Daoy (cell line): Measurements from ENCODE around the gene ZMYND8. TPM values are rescaled to one million over a fixed set of nuclear protein-coding genes. Genes with fewer than 3 reads are reported as not detected.
"Not testable (repeated sequence)": the region's sequence is repeated elsewhere in the genome, so short reads cannot be mapped to it uniquely, and the experiment has no call there.

ENCODE experiments used
- DNase-seq: peaks from one replicate; pipeline ENCODE4 v3.0.0-alpha.2; 2015; ENCODE audit warnings: low read depth
- total RNA-seq: library from RNA; depleted of rRNA; stranded (reverse); fragments of >200 nt; shearing (Covaris generic); gene quantifications from 2 replicates; pipeline ENCODE4 v1.2.3, GENCODE V29; 2014

The ZMYND8 gene
- total RNA-seq, 1 experiment from 2014 or later: 15.4 TPM

DNA sequence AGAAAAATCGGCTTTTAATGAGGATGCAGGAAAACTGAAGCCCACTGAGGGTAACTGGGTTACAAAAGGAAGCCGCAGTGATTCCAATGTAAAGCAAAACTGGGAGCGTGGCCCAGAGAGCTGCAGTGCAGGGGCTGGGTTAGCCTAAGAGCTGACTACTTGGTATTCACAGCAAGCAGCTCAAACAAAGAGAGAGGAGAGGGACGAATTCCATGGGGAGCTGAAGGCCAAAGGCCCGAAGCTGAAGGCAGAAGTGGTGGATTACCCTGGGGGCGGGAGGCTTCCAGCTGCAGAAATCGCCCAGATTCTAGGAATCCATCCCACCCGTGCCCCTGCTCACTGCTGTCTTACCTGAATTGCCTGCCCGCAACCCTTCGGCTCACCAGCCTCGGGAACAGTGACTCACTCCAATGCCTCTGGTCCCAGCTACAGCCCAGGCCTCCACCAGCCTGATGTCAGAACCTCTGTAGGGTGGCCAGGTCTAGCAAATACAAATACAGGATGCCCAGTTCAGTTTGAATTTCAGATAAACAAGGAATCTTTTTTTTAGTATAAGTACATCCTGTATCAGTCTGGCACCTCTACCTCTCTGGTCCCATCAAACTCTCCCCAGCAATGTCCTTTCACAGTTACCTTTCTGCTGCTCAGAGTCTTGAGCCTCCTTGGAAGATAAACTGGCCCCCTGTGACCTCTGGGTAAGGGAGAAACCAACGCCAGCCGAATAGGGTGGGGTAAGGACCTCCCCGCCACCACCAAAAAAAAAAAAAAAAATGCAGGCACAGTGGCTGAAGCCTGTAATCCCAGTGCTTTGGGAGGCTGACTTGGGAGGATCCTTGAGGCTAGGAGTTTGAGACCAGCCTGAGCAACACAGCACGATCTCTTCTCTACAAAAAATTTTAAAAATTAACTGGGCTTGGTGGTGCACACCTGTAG is 14.6 kb upstream of the ZMYND8 start:
- DNase-seq: peak; percentile 45

DNA sequence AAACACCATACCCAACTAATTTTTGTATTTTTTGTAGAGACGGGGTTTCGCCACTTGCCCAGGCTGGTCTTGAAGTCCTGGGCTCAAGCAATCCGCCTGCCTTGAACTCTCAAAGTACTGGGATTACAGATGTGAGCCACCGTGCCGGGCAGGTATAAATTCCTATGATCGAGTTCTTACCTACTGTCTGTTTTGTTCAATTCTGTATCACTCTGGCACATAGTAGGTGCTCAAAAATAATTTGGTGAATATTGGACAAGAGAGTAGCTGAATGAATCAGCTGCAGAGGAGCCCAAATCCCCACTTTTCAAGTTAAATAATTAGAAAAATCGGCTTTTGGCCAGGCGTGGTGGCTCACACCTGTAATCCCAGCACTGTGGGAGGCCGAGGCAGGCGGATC is 13.7 kb upstream of the ZMYND8 start:
- DNase-seq: no peak

DNA sequence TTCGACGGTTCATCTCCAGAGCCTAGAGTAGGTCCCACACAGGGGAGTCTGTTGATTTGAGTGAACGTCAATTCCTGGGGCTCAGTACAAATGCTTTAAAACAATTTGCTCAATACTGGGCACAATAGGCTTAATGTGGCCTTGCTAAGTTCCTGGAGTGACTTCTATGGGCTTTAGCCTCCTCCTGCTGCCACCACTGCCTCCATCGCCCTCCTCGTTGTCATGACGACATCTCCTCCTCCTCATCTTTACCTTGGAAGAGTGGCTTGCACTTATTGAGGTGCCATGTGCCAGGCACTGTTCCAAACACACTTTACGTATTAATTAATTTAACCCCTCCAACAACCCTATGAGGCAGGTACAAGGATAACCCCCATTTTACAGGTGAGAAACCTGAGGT is 11.8 kb upstream of the ZMYND8 start:
- DNase-seq: no peak

DNA sequence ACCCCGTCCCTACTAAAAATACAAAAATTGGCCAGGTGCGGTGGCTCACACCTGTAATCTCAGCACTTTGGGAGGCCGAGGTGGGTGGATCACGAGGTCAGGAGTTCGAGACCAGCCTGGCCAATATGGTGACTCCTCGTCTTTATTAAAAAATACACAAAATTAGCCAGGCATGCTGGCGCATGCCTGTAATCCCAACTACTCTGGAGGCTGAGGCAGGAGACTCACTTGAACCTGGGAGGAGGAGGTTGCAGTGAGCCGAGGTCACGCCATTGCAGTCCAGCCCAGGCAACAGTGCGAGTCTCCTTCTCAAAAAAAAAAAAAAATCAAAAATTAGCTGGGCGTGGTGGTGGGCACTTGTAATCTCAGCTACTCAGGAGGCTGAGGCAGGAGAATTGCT is 9.8 kb upstream of the ZMYND8 start:
- DNase-seq: not testable (repeated sequence)

DNA sequence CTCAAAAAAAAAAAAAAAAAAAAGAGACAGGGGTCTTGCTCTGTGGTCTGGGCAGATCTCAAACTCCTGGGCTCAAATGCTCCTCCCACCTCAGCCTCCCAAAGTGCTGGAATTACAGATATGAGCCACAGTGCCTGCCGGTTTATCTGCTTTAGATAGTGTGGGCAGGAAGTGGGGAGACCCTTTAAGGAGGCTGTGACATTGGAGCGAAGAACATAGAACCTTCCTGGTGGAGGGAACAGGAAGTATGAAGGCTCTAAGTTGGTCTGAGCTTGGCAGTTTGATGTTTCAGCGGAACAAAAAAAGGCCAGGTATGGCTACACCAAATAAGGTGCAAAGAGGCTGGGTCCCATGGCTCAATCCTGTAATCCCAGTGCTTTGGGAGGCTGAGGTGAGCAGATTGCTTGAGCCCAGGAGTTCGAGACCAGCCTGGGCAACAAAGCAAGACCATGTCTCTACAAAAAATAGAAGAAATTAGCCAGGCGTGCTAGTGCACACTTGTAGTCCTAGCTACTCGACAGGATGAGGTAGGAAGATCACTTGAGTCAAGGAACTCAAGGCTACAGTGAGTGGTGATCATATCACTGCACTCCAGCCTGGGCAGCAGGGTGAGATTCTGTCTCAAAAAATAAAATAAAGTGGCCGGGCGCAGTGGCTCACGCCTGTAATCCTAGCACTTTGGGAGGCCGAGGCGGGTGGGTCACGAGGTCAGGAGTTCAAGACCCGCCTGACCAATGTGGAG is 8.7 kb upstream of the ZMYND8 start:
- DNase-seq: no peak

DNA sequence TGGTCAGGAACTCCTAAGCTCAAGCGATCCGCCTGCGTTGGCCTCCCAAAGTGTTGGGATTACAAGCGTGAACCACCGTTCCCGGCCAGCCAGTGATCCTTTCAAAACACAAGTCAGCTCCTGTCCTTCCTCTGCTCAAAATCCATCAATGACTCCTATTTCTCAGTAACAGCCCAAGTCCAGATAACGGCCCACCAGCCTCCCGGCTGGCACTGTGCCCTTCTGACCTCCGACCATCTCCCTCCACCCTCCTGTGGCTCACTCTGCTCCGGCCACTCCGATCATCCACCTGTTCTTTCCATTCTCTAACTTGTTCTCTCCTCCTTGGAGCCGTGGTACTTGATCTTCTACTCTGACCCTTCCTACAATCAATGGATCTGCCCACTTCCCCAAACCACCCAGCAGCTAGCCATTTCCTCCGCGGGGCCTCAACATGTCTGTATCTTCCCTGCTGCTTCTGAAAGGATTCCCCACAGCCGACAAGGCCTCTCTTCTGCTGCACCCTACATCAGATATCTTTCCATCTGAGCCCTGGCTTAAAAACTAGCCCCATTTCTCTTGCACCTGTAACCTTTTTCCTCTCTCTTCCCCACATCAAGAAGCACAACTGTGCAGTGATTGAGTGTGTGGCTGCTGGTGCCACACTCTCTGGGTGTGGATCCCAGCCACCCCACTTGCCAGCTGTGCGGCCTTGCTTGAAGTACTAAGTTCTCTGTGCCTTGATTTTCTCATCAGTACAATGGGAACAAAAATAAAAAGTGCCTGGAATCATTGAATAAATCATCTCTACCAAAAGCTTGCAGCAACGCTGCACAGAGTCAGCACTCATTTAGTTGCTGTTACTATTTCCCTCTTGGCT is 6.1 kb upstream of the ZMYND8 start:
- no peak for DNase-seq

DNA sequence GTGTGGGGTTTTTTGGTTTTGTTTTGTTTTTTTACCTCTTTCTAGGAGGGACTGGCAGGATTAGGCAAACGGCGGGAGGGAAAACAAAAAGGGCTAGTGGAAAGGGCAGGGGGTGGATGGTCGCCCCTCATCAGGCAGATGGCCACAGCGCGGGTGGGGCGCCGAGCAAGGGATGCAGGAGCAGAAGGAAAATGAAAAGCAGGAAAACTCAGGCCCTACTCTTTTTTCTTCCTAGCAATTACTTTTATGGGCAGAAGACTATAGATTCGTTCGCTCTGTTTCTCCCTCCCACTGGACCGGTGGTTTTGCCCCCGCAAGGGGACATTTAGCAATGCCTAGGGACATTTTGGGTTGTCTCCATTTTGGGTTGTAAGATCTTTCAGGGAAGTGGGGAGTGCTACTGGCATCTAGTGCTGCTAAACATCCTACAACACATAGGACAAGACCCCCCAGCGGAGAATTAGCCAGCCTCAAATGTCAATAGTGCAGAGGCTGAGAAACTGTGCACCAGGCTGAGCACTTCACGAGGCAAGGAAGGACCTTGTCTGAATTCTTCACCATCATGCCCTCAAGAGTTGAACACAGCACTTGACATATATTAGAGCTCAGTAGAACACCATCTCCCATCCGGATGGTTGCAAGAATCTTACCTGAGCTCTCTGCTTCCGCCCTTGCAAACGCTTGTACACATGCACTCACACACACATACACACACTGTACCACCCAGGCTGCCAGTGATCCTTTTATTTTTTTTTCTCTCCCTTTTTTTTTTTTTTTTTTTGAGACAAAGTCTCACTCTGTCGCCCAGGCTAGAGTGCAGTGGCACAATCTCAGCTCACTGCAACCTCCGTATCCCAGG is 4.8 kb upstream of the ZMYND8 start:
- DNase-seq: no peak

DNA sequence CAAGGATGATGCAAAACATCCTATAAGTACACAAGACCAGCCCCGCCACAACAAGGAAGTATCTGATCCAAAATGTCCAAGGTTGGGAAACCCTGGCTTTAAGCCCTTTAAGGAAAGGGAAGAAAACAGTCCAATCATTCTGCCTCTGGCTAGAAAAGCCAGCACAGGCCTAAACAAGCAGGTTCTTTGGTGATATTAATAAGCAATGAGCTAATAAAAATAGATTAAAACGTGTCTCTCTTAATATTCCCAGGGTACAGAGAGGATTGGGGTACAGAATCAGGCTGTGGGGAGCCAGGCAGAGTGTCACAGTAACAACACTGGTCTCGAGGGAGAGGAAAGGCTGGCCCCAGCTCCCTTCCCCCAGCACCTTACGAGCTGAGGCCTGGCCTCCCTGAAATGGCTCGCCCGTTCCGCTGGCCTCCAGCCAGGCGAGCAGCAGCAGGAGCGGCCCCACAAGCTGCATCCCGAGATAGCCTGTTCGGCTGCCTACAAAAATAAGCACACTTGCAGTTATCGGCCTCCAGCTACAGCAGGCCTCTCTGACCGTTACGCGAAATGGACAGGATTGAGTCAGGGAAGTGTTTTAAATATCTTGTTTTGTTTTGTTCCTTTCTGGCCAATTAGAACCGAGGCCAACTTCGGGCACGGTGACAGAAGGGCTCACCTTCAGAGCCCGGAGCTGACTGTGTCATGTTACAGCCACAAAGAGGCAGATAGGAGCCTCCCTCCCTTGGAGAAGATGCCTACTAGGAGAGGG is 4.0 kb upstream of the ZMYND8 start:
- DNase-seq: peak; percentile 94

DNA sequence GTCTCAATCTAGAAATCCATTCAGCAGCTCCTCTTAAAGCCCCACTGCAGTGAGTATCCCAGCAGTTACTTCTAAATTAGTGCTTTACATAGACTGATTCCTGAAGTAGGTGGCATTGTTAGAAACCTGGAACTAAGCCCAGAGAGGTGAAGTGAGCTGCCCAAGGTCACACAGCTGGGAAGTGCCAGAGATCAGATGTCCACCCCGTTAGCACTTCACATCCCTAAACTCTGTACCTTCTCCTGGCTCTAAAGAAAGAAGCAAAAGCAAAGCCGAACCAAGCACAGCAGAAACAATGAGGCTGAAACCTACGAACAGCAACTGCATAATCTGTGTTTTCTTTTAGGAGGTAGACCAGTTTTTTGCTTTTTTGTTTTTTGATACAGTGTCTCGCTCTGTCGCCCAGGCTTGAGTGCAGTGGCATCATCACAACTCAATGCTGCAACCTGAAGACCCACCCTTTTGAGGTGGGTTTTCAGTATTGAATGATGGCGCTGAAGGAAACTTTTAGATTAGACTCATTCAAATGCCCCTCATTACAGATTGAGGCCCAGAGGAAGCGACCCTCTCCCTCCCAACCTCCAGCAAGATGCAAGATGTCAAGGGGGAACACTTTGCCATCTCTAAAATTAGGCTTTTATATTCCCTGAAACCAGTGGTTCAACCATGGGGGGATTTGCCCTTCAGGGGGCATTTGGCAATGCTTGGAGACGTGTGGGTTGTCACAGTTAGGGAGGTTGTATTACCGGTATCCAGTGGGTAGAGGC is 3.2 kb upstream of the ZMYND8 start:
- DNase-seq: no peak

DNA sequence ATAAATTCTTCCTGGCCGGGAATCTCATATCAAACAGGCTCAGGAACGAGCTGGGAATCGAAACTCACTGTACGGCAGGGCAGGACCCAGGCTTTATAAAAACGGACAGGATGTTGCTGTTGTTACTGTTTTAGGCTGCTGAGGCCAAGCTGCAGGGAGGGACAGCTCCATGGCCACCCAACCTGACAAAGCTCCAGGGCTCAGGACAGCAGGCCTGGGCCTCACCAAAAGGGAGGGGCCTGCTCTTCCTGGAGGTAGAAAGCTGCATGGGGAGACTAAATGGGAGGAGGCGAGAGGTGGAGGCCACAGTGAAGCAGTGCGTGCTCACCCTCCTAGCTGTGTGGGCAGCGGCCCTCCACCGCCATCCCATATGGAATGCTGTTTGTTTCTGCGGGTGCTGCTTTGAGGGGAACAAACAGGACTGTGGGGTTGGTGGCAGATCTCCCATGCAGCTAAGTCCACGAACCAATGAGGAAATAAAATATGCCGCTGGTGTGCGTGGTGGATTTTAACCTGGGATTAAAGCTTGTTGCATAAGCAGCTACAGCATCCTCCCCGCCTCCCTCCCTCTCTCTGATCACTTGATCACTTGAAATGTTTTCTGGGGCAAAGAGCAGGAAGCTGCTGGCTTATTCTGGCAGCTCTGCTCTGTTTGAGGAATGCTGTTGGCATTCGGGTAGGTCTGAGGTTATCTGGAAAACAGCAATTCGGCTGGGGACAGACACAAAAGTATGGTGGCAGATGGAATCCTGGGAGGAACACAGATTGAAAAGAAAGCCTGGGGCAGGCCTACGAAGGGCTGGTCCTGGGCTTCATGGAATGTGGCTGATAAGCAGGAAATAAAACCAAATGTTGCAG is 2.4 kb upstream of the ZMYND8 start:
- DNase-seq: peak; percentile 91

DNA sequence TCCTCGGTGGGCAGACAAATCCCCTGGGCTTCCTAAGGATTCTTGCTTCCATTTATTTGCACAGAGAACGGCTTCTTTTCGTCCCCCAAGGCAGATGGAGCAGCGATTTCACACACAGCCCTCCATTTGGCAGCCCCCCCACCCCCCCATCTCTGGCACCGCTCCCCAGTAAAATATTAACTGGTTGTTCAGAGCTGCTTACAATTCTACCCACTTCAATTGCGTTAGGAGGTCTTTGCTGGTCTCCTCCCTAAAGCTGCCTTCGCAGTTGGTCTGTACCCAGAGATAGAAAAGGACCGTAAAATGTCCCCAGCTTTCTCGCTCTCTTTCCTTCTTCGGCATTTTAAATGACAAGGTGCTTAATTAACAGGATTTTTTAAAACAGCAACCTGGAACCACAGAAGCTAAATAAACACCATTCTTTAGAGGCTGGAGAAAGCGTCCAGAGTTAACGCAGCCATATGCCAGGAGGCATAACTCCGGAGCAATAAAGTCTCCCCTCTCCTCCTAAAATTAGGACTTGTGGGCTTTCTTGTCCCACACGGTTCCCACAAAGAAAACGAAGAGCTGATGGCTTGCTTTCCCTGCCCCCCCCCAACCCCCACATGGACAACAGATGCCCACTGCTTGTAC is 1.7 kb upstream of the ZMYND8 start:
- DNase-seq: no peak

DNA sequence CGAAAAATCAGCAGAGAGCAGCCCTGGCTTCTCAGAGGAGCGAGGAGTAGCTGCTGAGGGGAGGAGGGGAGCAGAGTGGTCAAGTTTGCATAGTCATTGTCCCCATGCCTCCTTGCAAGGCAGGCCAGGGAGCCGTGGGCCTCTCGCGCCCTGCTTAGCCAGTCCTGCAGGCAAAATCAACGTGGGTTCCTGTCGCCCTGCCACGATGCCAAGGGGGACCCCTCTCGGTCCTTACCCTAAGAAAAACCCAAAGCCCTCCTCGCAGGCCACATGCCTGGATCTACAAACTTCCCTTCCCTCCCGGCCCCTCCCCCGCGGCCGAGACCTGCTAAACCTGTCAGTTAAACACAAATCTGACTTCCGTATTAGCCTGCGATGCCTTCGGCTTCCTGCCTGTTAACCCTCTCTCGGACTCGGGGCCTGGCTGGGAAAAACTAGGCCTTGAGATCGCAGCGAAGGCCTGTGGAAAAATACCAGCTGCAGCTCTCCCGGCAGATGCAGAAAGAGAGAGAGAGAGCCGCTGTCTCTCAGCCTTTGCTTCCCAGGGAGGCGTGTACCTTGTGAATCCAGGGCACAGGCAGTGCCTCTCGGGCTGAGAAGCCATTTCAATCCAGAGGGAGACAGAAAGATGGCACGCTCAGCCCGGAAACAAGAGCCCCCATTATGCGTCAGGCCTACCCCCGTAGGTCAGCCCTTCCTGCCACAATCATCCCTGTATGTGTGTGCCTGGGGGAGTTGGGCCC is 968 bp upstream of the ZMYND8 start:
- DNase-seq: peak; percentile 80

DNA sequence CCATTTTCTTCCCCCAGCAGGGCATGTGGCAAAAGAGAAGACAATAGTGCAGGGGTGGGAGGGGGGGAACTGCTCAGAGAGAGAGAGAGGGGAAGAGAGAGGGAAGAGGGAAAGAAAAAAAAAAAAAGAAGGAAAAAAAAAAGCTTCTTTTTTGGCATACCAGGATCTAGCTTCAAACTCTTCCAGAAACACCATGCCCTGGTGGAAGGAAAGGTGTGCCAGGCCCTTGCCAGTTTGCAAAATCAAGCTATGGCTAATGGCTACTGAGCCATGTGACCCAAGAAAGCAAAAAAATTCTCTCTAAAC is 326 bp downstream of the ZMYND8 start:
- DNase-seq: no peak

DNA sequence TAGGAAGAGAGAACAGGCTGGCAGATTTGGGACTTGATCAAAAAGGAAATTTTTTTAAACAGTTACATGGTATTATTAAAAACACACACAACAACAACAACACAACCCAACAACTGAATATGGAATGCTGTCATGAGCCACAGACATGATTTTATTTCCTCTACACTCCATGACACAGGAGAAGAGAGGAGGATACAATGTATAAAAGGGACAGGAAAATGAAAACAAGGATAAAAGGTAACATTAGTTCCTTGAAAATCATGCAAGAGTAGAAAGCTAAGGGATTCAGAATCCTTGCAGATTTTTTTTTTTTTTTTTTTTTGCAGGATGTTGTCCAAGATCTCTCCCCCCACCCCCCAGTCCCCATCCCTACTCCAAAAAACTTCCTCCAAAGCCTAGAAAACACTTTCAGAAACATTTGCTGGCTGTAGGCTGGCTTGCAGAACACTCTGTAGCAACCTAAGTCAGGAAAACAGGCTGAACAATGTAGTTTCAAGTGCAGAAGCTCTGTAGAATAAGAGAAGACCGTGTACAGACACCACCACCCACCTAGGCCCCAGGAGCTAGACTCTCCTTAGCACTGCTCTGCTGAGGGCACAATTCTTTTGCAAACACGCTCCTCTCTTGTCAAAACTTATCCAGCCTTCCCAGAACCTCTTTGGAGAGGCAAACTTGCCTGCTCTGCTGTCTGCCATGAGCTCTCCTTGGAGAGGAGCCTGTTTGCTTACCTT is 845 bp downstream of the ZMYND8 start:
- no peak for DNase-seq

DNA sequence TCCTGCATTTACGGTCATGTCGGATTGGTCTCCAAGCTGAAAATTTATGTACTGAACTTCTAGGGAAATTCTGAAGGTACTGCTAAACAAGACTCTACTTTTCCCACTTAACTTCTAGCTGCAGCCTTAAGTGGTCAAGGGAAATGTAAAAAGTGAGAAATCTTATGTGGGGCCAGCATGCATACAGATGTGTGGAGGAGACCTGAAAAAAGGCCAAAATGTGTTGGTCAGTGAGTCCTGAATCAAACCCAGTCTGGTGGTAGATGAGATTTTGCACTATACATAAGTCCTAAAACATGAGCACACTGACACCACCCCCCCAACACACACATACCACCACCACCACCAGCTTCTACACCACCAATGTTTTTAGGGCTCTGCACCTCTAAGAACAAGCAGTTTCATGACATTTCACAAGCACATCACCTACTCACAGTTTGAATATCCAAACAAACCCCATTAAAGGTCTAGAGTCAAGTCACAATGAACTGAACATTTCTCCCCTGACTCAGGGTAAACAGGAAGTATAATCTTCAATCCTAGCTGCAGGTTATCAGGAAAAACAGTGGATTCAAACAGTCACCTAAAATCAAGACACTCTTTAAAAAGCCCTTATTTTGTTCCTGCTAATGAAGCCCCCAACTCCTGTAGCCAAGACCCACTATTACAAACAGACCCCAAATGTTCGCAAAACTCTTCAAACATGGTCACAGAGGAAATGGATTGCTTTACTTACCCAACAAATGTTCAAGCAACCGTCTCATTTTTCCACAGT is 1.6 kb downstream of the ZMYND8 start:
- no peak for DNase-seq

DNA sequence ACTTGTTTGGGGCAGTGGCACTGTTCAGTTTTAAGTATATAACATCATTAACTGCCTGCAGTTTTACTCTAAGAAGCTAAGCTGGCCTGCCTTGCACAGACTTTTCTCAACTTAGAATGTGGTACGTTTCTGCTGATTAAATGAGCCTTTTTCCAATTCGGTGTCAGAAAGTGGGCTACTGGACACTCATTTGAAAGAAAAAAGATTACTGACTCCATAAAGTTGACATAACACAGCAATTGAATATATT is 2.1 kb downstream of the ZMYND8 start:
- DNase-seq: no peak
